Measurements from ENCODE around the gene TTC1. TPM values are rescaled to one million over a fixed set of nuclear protein-coding genes. Genes with fewer than 3 reads are reported as not detected.

TTC1 gene
- total RNA-seq, 2 experiments from 2014 or later = 32.6 to 35.1 TPM

GRCh38 chr5:160021831-160022446 is 13.0 kb downstream of the TTC1 start:
- H3K27ac ChIP-seq (ENCODE audit: low read depth, low read length, poor library complexity, severe bottlenecking) = no peak overlapping the region
- no TSS peak for BruUV-seq (replicated peaks)
- no peaks in the 10 kb centered on the region for H3K9me2 ChIP-seq (ENCODE audit: insufficient read depth, low read length)
- no peak overlapping the region for H3K4me2 ChIP-seq (ENCODE audit: low read length)
- ChIA-PET POLR2A (interaction anchor here (0.7 to 2.2 kb wide), 11 partner anchors 13 to 449 kb away, joined by 3 to 13 read pairs (median 4); partner anchors contain the start of gene TTC1), CTCF (ENCODE audit: unreplicated experiment) (interaction anchor here (1.2 to 1.5 kb wide), 2 partner anchors 11 to 323 kb away, joined by 3 to 4 read pairs; no protein-coding TSS in a partner anchor)
- TF ChIP-seq EZH2phosphoT487 (IDR thresholded peaks at IDR 0.05; ENCODE audit: borderline replicate concordance, low read depth, low read length) = no peak
- peak; percentile 88 for TF ChIP-seq CTCF (conservative IDR thresholded peaks at IDR 0.05; ENCODE audit: low read length)
- peak; percentile 63 for DNase-seq (ENCODE audit: low spot score)
- no peaks in the 10 kb centered on the region for H3K4me1 ChIP-seq (ENCODE audit: insufficient read depth, low read length, poor library complexity, severe bottlenecking)
- no peak overlapping the region for H2AFZ ChIP-seq (ENCODE audit: low read length)
- peaks cover 65% of the 10 kb centered on the region; the same call in 1 of the 2 replicates for H3K36me3 ChIP-seq (ENCODE audit: insufficient read depth, low read length)
- peaks cover 8% of the 10 kb centered on the region; the same call in 1 of the 2 replicates for H3K79me2 ChIP-seq (ENCODE audit: insufficient read depth, low read depth, low read length)
- intact Hi-C loops (cut with micrococcal nuclease; ENCODE audit: unreplicated experiment) = loop anchor here (1.0 to 10.0 kb wide), 2 partner anchors 183 to 323 kb away; no protein-coding TSS in a partner anchor
- H3K9me3 ChIP-seq (ENCODE audit: low read length) = no peaks in the 10 kb centered on the region
- H3K4me3 ChIP-seq (ENCODE audit: low read depth, low read length, poor library complexity, severe bottlenecking) = no peak overlapping the region
- H4K20me1 ChIP-seq (ENCODE audit: insufficient read depth, low read length) = 0 out of 2 replicates have a peak, but pooled peaks cover 3% of the 10 kb centered on the region

- POLR2A ChIA-PET = interaction anchor here (0.6 to 1.0 kb wide), 7 partner anchors 70 to 1138 kb away, joined by 3 to 6 read pairs (median 5); no protein-coding TSS in a partner anchor
- Histone ChIP-seq H3K4me3 (ENCODE audit: low read depth, low read length, poor library complexity, severe bottlenecking) (no peak overlapping the region), H3K4me1 (ENCODE audit: insufficient read depth, low read length, poor library complexity, severe bottlenecking) (no peaks in the 10 kb centered on the region), H3K9me3 (ENCODE audit: low read length) (no peaks in the 10 kb centered on the region), H4K20me1 (ENCODE audit: insufficient read depth, low read length) (0 out of 2 replicates have a peak, but pooled peaks cover 3% of the 10 kb centered on the region), H3K4me2 (ENCODE audit: low read length) (no peak overlapping the region), H3K9me2 (ENCODE audit: insufficient read depth, low read length) (no peaks in the 10 kb centered on the region), H2AFZ (ENCODE audit: low read length) (no peak overlapping the region), H3K36me3 (ENCODE audit: insufficient read depth, low read length) (peaks cover 64% of the 10 kb centered on the region), H3K79me2 (ENCODE audit: insufficient read depth, low read depth, low read length) (peaks cover 8% of the 10 kb centered on the region; the same call in 1 of the 2 replicates), H3K27ac (ENCODE audit: low read depth, low read length, poor library complexity, severe bottlenecking) (no peak overlapping the region)
- CTCF ChIA-PET (ENCODE audit: unreplicated experiment) = no interaction called here
- intact Hi-C loops (cut with micrococcal nuclease; ENCODE audit: unreplicated experiment) = loop anchor here (10.0 kb wide), 1 partner anchor 182 kb away; no protein-coding TSS in a partner anchor
- no peak for DNase-seq (ENCODE audit: low spot score)
- BruUV-seq (replicated peaks) = no TSS peak
- TF ChIP-seq EZH2phosphoT487 (IDR thresholded peaks at IDR 0.05; ENCODE audit: borderline replicate concordance, low read depth, low read length) (no peak), CTCF (conservative IDR thresholded peaks at IDR 0.05; ENCODE audit: low read length) (no peak)
Measured at GRCh38 chr5:160023007-160023907, 14.3 kb downstream of the TTC1 start.

All from OCI-LY7 (cell line).